Uterus (tissue), 4 donors: ENCODE measurements around the gene TLR6. TPM values are rescaled to one million over a fixed set of nuclear protein-coding genes. Genes with fewer than 3 reads are reported as not detected.

ENCODE experiments used
- DNase-seq, 2 donors: peaks; one replicate each; pipeline ENCODE4 v3.0.0-alpha.2; 2019 to 2020
- H3K27ac ChIP-seq, 2 donors: fragments of 200-600 bp; sonication (generic); 1 replicate in 1 of 2; 2 replicates in 1 of 2; pipeline ENCODE4 v1.5.1; 2016 to 2018
- H3K27me3 ChIP-seq, 2 donors: fragments of 200-600 bp; sonication (generic); one replicate each; pipeline ENCODE4 v1.5.1; 2018 to 2019; ENCODE audit warnings: control low read depth in 1 of 2
- H3K36me3 ChIP-seq, 2 donors: fragments of 200-600 bp; sonication (generic); one replicate each; pipeline ENCODE4 v1.5.1; 2019; ENCODE audit warnings: control low read depth in 1 of 2
- H3K4me1 ChIP-seq, 2 donors: fragments of 200-600 bp; sonication (generic); one replicate each; pipeline ENCODE4 v1.5.1; 2018 to 2019; ENCODE audit warnings: control low read depth in 1 of 2
- H3K4me3 ChIP-seq, 2 donors: fragments of 200-600 bp; sonication (generic); 1 replicate in 1 of 2; 2 replicates in 1 of 2; pipeline ENCODE4 v1.5.1; 2018 to 2019; ENCODE audit warnings: mild to moderate bottlenecking in 1 of 2
- H3K9me3 ChIP-seq, 2 donors: fragments of 200-600 bp; sonication (generic); one replicate each; pipeline ENCODE4 v1.5.1; 2019; ENCODE audit warnings: control low read depth in 1 of 2
- POLR2A ChIP-seq, 2 donors: fragments of 450-650 bp; IDR thresholded peaks; one replicate each; pipeline ENCODE4 v1.6.1; 2016; ENCODE audit warnings: antibody characterized with exemption in 2 of 2, mild to moderate bottlenecking in 1 of 2, moderate library complexity in 1 of 2
- intact Hi-C: fragments of 100-400 bp; cut with DNase I; formaldehyde crosslinking; loops from one replicate; pipeline ENCODE4 v1.15.1; 2023; ENCODE audit warnings: low total_unique reads
- total RNA-seq, 4 donors: library from RNA; depleted of rRNA in 3 of 4; stranded (reverse); fragments of >200 nt in 3 of 4; gene quantifications; one replicate each; pipeline versions ENCODE4 v1.1.0 to v1.2.4, GENCODE V29; 2014 to 2023
- TF ChIP-seq, protein P1 (sequence below), 4 experiments: fragments of 200-600 bp in 2 of 4; fragments of 450-650 bp in 2 of 4; sonication (generic) in 2 of 4; IDR thresholded peaks; one replicate each; pipeline ENCODE4 v1.5.1; 2016 to 2019; ENCODE audit warnings: antibody characterized with exemption in 4 of 4, mild to moderate bottlenecking in 2 of 4, moderate library complexity in 1 of 4
- donor health status: DM: yes; HTN: yes; CAD: no.

The TLR6 gene
- total RNA-seq, 4 donors from 2014 or later, result 1.5 to 10.0 (median 4.4) TPM

GRCh38 chr4:38846015-38846414 lies 10.6 kb downstream of the TLR6 start:
- Histone ChIP-seq H3K9me3 (no peaks in the 10 kb centered on the region), H3K27ac (no peak overlapping the region), H3K36me3 (no peaks in the 10 kb centered on the region), H3K4me1 (no peaks in the 10 kb centered on the region), H3K27me3 (no peaks in the 10 kb centered on the region), H3K4me3 (no peak overlapping the region)
- intact Hi-C loops, result no loop called here
- TF ChIP-seq, protein P1, sequence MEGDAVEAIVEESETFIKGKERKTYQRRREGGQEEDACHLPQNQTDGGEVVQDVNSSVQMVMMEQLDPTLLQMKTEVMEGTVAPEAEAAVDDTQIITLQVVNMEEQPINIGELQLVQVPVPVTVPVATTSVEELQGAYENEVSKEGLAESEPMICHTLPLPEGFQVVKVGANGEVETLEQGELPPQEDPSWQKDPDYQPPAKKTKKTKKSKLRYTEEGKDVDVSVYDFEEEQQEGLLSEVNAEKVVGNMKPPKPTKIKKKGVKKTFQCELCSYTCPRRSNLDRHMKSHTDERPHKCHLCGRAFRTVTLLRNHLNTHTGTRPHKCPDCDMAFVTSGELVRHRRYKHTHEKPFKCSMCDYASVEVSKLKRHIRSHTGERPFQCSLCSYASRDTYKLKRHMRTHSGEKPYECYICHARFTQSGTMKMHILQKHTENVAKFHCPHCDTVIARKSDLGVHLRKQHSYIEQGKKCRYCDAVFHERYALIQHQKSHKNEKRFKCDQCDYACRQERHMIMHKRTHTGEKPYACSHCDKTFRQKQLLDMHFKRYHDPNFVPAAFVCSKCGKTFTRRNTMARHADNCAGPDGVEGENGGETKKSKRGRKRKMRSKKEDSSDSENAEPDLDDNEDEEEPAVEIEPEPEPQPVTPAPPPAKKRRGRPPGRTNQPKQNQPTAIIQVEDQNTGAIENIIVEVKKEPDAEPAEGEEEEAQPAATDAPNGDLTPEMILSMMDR (IDR thresholded peaks at IDR 0.05), result no peak
- no peak for TF ChIP-seq POLR2A (IDR thresholded peaks at IDR 0.05)
- no peak for DNase-seq

- TF ChIP-seq POLR2A (IDR thresholded peaks at IDR 0.05), result no peak
- TF ChIP-seq, protein P1 (IDR thresholded peaks at IDR 0.05), result no peak
- H3K27ac ChIP-seq, result no peak overlapping the region
- H3K4me1 ChIP-seq, result no peaks in the 10 kb centered on the region
- intact Hi-C loops, result no loop called here
- DNase-seq, result no peak
- no peaks in the 10 kb centered on the region for H3K36me3 ChIP-seq
- H3K4me3 ChIP-seq, result no peak overlapping the region
- no peaks in the 10 kb centered on the region for H3K27me3 ChIP-seq
- no peaks in the 10 kb centered on the region for H3K9me3 ChIP-seq
These were observed 13.6 kb downstream of the TLR6 start for GRCh38 chr4:38842994-38843393.

DNA sequence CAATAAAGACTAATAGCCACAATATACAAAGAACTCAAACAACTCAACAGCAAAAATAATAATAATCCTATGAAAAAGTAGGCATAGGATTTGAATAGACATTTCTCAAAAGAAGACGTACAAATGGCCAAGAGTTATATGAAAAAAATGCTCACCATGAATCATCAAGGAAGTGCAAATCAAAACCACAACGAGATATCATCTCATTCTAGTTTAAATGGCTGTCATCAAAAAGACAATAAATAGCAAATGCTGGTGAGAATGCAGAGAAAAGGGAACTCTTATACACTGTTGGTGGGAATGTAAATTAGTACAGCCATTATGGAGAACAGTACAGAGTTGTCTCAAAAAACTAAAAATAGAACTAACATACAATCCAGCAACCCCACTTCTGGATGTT lies 18.8 kb downstream of the TLR6 start:
- H3K27me3 ChIP-seq, result no peaks in the 10 kb centered on the region
- H3K27ac ChIP-seq, result no peak overlapping the region
- no peak for DNase-seq
- H3K4me1 ChIP-seq, result no peaks in the 10 kb centered on the region
- intact Hi-C loops, result no loop called here
- H3K36me3 ChIP-seq, result no peaks in the 10 kb centered on the region
- TF ChIP-seq POLR2A (IDR thresholded peaks at IDR 0.05), result no peak
- TF ChIP-seq, protein P1 (IDR thresholded peaks at IDR 0.05), result no peak
- H3K4me3 ChIP-seq, result no peak overlapping the region
- H3K9me3 ChIP-seq, result peaks cover 0 to 9% of the 10 kb centered on the region in 2 donors

DNA sequence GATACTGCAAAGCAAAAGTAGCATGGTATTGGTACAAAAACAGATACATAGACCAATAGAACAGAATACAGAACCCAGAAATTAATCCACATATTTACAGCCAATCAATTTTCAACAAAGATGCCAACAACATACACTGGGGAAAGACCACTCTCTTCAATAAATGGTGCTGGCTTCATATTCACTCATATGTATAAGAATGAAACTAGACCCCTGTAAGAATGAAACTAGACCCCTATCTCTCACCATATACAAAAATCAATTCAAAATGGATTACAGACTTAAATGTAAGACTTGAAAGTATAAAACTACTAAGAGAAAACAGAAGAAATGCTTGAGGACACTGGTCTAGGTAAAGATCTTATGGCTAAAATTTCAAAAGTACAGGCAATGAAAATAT lies 19.3 kb downstream of the TLR6 start:
- intact Hi-C loops, result no loop called here
- TF ChIP-seq, protein P1 (IDR thresholded peaks at IDR 0.05), result no peak
- no peak for TF ChIP-seq POLR2A (IDR thresholded peaks at IDR 0.05)
- H3K4me1 ChIP-seq, result no peaks in the 10 kb centered on the region
- H3K9me3 ChIP-seq, result peaks cover 0 to 9% of the 10 kb centered on the region in 2 donors
- no peaks in the 10 kb centered on the region for H3K36me3 ChIP-seq
- no peak overlapping the region for H3K27ac ChIP-seq
- no peaks in the 10 kb centered on the region for H3K27me3 ChIP-seq
- DNase-seq, result no peak
- H3K4me3 ChIP-seq, result no peak overlapping the region

DNA sequence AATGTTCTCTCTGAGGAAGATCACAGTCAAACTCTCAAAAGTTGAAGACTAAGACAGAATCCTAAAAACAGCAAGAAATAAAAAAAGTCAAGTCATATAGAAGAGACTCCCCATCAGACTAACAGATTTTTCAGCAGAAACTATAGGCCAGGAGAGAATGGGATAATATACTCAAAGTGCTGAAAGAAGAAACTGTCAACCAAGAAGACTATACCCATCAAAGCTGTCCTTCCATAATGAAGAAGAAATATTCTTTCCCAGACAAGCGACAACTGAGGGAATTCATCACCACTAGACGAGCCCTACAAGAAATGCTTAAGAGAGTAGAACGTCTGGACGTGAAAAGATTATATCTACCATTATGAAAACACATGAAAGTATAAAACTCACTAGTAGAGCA lies 22.0 kb downstream of the TLR6 start:
- peaks cover 0 to 9% of the 10 kb centered on the region in 2 donors for H3K9me3 ChIP-seq
- H3K4me3 ChIP-seq, result no peak overlapping the region
- no peaks in the 10 kb centered on the region for H3K27me3 ChIP-seq
- H3K36me3 ChIP-seq, result no peaks in the 10 kb centered on the region
- no peak for DNase-seq
- no peak for TF ChIP-seq POLR2A (IDR thresholded peaks at IDR 0.05)
- TF ChIP-seq, protein P1 (IDR thresholded peaks at IDR 0.05), result no peak
- intact Hi-C loops, result no loop called here
- H3K4me1 ChIP-seq, result no peaks in the 10 kb centered on the region
- H3K27ac ChIP-seq, result no peak overlapping the region
